Activated naive CD4-positive, alpha-beta T cell treated with anti-CD3 and anti-CD28 coated beads for 36 hours (primary cell): ENCODE measurements around the gene DGKG. TPM values are rescaled to one million over a fixed set of nuclear protein-coding genes. Genes with fewer than 3 reads are reported as not detected.

ENCODE experiments used
- CTCF ChIA-PET: fragments of 350-600 bp; sonication (Branson Sonifier 250); formaldehyde crosslinking; loops from one replicate; lab custom pipeline; 2021; ENCODE audit warnings: antibody characterized with exemption; lab: Charles Lee
- DNase-seq: peaks from one replicate; pipeline ENCODE4 v3.0.0-alpha.2; 2020
- H3K27ac Mint-ChIP-seq: one replicate; pipeline ENCODE4 v1.8.0; 2021; ENCODE audit warnings: mild to moderate bottlenecking, mixed read lengths
- H3K27me3 Mint-ChIP-seq: one replicate; pipeline ENCODE4 v1.8.0; 2021; ENCODE audit warnings: low read depth, mixed read lengths
- H3K36me3 Mint-ChIP-seq: one replicate; pipeline ENCODE4 v1.8.0; 2021; ENCODE audit warnings: low read depth, mixed read lengths
- H3K4me1 Mint-ChIP-seq: one replicate; pipeline ENCODE4 v1.8.0; 2021; ENCODE audit warnings: low read depth, mixed read lengths
- H3K4me3 Mint-ChIP-seq: one replicate; pipeline ENCODE4 v1.8.0; 2021; ENCODE audit warnings: mild to moderate bottlenecking, moderate library complexity, mixed read lengths
- H3K9me3 Mint-ChIP-seq: one replicate; pipeline ENCODE4 v1.8.0; 2021; ENCODE audit warnings: mixed read lengths
- intact Hi-C: fragments of 100-400 bp; cut with micrococcal nuclease; formaldehyde crosslinking; loops from one replicate; pipeline ENCODE4 v1.15.1; 2023
- total RNA-seq, 2 experiments: library from RNA; stranded (reverse); gene quantifications; one replicate each; pipeline ENCODE4 v1.2.3, GENCODE V29; 2021

Gene DGKG
- total RNA-seq, 2 experiments from 2014 or later = 0.25 to 0.98 TPM

- intact Hi-C loops = loop anchor here (1.0 to 5.0 kb wide), 9 partner anchors 133 to 581 kb away; partner anchors contain the start of gene ETV5
Measured at GRCh38 chr3:186241910-186242821, 119.9 kb downstream of the DGKG start.

GRCh38 chr3:186239321-186239720 lies 122.7 kb downstream of the DGKG start:
- intact Hi-C loops = no loop called here
- CTCF ChIA-PET = interaction anchor here (0.6 kb wide), 1 partner anchor 11 kb away, joined by 3 read pairs; no protein-coding TSS in a partner anchor
- H3K36me3 Mint-ChIP-seq = no peaks in the 10 kb centered on the region
- no peak overlapping the region for H3K4me3 Mint-ChIP-seq
- no peaks in the 10 kb centered on the region for H3K9me3 Mint-ChIP-seq
- DNase-seq = no peak
- H3K4me1 Mint-ChIP-seq = peaks cover 20% of the 10 kb centered on the region
- peaks cover 7% of the 10 kb centered on the region for H3K27me3 Mint-ChIP-seq
- H3K27ac Mint-ChIP-seq = no peak overlapping the region

More at GRCh38 chr3:186241910-186242821, 119.9 kb downstream of the DGKG start:
- Mint-ChIP-seq H3K4me1 (peaks cover 7% of the 10 kb centered on the region), H3K9me3 (no peaks in the 10 kb centered on the region), H3K27me3 (peaks cover 7% of the 10 kb centered on the region), H3K4me3 (peak overlapping the region; percentile 17), H3K27ac (no peak overlapping the region), H3K36me3 (no peaks in the 10 kb centered on the region)
- CTCF ChIA-PET = interaction anchor here (0.6 to 2.6 kb wide), 20 partner anchors 10 to 375 kb away, joined by 3 to 23 read pairs (median 4); no protein-coding TSS in a partner anchor
- DNase-seq = peak; percentile 87

- no peak overlapping the region for H3K4me3 Mint-ChIP-seq
- H3K9me3 Mint-ChIP-seq = no peaks in the 10 kb centered on the region
- no peaks in the 10 kb centered on the region for H3K36me3 Mint-ChIP-seq
- peaks cover 20% of the 10 kb centered on the region for H3K4me1 Mint-ChIP-seq
- no peak overlapping the region for H3K27ac Mint-ChIP-seq
- DNase-seq = no peak
- intact Hi-C loops = no loop called here
- no peaks in the 10 kb centered on the region for H3K27me3 Mint-ChIP-seq
- CTCF ChIA-PET = interaction anchor here (1.5 kb wide), 1 partner anchor 20 kb away, joined by 3 read pairs; no protein-coding TSS in a partner anchor
Measured at GRCh38 chr3:186237915-186238314, 124.1 kb downstream of the DGKG start.

- H3K27me3 Mint-ChIP-seq = no peaks in the 10 kb centered on the region
- no peaks in the 10 kb centered on the region for H3K9me3 Mint-ChIP-seq
- H3K36me3 Mint-ChIP-seq = no peaks in the 10 kb centered on the region
- peaks cover 13% of the 10 kb centered on the region for H3K4me1 Mint-ChIP-seq
- CTCF ChIA-PET = interaction anchor here (1.2 to 1.7 kb wide), 4 partner anchors 17 to 303 kb away, joined by 3 to 6 read pairs (median 4); no protein-coding TSS in a partner anchor
- H3K4me3 Mint-ChIP-seq = no peak overlapping the region
- no peak overlapping the region for H3K27ac Mint-ChIP-seq
- no peak for DNase-seq
- intact Hi-C loops = no loop called here
Measured at GRCh38 chr3:186236357-186237020, 125.5 kb downstream of the DGKG start.

DNA sequence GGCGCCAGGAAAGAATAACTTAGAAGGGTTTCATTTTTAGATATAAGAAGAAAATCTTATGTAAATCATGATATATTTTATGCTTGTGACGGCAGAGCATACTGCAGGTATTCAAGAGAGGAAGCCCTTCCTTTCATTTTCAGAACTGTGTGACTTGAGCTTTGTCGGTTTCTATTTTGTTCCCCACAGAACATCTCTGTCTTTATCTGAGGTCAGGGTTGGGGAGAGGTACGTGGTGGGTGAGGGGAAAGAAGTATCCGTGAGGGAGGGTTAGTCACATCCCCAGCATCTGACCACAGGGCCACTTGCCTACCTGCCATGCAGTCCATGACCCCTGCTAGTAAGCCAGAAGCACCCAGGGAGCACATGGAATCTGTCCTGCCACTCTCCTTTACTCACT lies 126.5 kb downstream of the DGKG start:
- no peaks in the 10 kb centered on the region for H3K27me3 Mint-ChIP-seq
- H3K4me3 Mint-ChIP-seq = no peak overlapping the region
- no peaks in the 10 kb centered on the region for H3K9me3 Mint-ChIP-seq
- no peak for DNase-seq
- peaks cover 13% of the 10 kb centered on the region for H3K4me1 Mint-ChIP-seq
- peak overlapping the region; percentile 65 for H3K27ac Mint-ChIP-seq
- CTCF ChIA-PET = interaction anchor here (1.0 to 1.7 kb wide), 3 partner anchors 16 to 254 kb away, joined by 3 to 6 read pairs (median 3); no protein-coding TSS in a partner anchor
- intact Hi-C loops = no loop called here
- H3K36me3 Mint-ChIP-seq = no peaks in the 10 kb centered on the region

- Mint-ChIP-seq H3K36me3 (peaks cover 2% of the 10 kb centered on the region), H3K4me3 (no peak overlapping the region), H3K27me3 (no peaks in the 10 kb centered on the region), H3K4me1 (peaks cover 13% of the 10 kb centered on the region), H3K9me3 (no peaks in the 10 kb centered on the region), H3K27ac (no peak overlapping the region)
- intact Hi-C loops = no loop called here
- CTCF ChIA-PET = no interaction called here
- no peak for DNase-seq
Measured at GRCh38 chr3:186234152-186234551, 127.9 kb downstream of the DGKG start.

DNA sequence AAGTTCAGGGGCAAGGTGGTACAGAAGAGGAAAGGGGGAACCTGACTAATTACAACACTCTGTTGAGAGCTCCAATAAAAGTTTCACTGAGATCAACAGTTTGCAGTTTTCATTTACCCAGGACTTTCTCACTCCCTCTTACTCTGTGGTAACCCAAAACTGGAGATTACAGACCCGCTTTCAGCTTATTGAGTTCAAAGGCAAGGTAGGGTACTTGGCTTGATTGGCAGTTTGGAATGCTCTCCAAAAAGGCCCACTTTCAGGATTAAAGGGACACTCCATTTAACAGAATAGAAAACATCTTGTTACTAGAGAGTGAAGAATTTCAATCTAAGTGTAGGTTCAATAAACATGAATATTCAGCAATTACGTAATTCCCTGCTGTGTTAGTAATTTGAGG lies 135.6 kb downstream of the DGKG start:
- Mint-ChIP-seq H3K4me1 (no peaks in the 10 kb centered on the region), H3K36me3 (peaks cover 2% of the 10 kb centered on the region)
- intact Hi-C loops = no loop called here

DNA sequence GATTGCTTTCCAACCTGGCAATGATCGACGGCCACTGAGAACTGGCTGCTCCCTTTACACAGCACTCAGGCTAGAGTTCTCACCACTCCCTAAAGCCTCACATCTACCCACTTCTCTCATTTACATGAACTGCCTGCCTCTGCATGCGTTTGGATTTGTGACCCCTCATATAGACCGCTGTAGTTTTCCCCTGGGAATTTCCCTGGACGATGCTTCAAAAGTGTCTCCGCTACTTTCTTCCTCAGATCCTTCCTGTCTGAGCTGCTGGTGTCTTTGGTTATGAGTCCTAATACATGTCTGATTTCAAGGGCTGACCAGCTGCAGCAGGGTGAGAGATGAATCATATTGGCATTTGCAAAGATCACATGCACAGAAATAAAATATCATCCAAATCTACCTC lies 136.4 kb downstream of the DGKG start:
- Mint-ChIP-seq H3K9me3 (no peaks in the 10 kb centered on the region), H3K4me3 (no peak overlapping the region), H3K4me1 (no peaks in the 10 kb centered on the region), H3K27ac (no peak overlapping the region), H3K36me3 (peaks cover 2% of the 10 kb centered on the region), H3K27me3 (peaks cover 20% of the 10 kb centered on the region)
- CTCF ChIA-PET = interaction anchor here (0.7 kb wide), 1 partner anchor 25 kb away, joined by 3 read pairs; no protein-coding TSS in a partner anchor
- no peak for DNase-seq
- intact Hi-C loops = no loop called here

More for the DNA sequence above, 135.6 kb downstream of the DGKG start:
- H3K27ac Mint-ChIP-seq = no peak overlapping the region
- no peaks in the 10 kb centered on the region for H3K9me3 Mint-ChIP-seq
- H3K27me3 Mint-ChIP-seq = peaks cover 20% of the 10 kb centered on the region
- CTCF ChIA-PET = no interaction called here
- H3K4me3 Mint-ChIP-seq = no peak overlapping the region
- no peak for DNase-seq

DNA sequence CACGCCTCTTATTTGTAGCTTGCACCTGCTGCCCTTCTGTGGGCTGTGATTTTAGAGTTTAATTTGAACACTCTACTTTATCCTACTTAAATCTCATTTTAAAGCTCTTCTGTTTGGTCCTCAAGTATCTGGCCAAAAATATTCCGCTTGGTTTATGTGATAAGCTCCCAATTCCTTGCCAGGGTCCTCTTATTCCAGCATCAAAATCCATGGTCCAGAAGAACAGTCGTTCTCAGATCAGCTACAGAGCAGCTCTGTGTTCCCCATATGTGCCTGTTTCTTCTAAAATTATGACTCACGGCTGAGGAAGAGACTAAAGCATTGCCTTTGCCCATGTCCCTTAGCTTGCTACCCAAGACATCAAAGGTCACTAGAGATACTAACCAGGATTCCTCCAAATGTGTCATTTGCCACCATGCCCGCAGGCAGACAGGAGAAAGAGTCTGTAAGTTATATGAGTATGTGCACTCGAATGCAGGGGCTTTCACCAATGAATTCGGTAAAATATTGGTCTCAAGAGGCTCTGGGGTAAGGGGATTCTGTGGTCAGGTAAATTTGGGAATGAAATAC lies 137.9 kb downstream of the DGKG start:
- CTCF ChIA-PET = interaction anchor here (0.5 to 0.8 kb wide), 2 partner anchors 17 to 21 kb away, joined by 3 read pairs; no protein-coding TSS in a partner anchor
- no peak overlapping the region for H3K27ac Mint-ChIP-seq
- H3K9me3 Mint-ChIP-seq = no peaks in the 10 kb centered on the region
- no peak for DNase-seq
- H3K4me1 Mint-ChIP-seq = no peaks in the 10 kb centered on the region
- H3K36me3 Mint-ChIP-seq = no peaks in the 10 kb centered on the region
- intact Hi-C loops = no loop called here
- peaks cover 20% of the 10 kb centered on the region for H3K27me3 Mint-ChIP-seq
- no peak overlapping the region for H3K4me3 Mint-ChIP-seq

- Mint-ChIP-seq H3K4me1 (peaks cover under 1% of the 10 kb centered on the region), H3K27me3 (peaks cover 20% of the 10 kb centered on the region), H3K9me3 (no peaks in the 10 kb centered on the region), H3K27ac (no peak overlapping the region), H3K4me3 (no peak overlapping the region), H3K36me3 (no peaks in the 10 kb centered on the region)
- CTCF ChIA-PET = interaction anchor here (0.5 kb wide), 1 partner anchor 22 kb away, joined by 3 read pairs; no protein-coding TSS in a partner anchor
- DNase-seq = no peak
- intact Hi-C loops = no loop called here
Measured at GRCh38 chr3:186223476-186223875, 138.6 kb downstream of the DGKG start.

DNA sequence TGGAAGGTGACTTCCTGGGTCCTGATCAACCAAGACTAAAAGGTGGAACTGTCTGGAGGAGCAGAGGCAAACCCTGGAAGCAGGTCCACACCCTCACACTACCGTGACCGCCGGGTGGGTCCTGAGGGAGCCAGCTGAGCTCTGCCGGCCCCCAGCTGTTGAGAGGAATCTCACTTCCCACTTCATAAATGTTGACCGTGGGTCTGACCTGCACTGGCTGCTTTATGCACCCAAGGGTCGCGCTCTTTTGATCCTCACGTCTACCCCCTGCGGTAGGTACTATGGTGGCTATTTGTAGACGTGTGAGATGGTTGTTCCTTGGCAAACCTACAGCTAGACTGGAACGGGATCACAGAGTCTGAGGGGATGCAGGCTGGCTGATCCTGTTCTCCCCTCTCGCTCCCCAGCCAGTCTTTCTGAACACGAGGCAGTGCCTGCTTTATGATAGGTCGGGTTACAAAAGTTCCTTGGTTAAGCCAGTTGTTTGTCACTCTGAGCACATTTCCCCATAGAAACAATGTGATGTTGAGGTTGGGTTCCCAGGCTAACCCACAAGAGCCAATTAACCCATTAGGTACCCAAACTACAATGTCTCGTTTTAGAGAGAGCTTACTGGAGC lies 140.2 kb downstream of the DGKG start:
- peaks cover 13% of the 10 kb centered on the region for H3K4me1 Mint-ChIP-seq
- intact Hi-C loops = no loop called here
- no peaks in the 10 kb centered on the region for H3K9me3 Mint-ChIP-seq
- no peak for DNase-seq
- H3K27me3 Mint-ChIP-seq = peaks cover 18% of the 10 kb centered on the region
- no peaks in the 10 kb centered on the region for H3K36me3 Mint-ChIP-seq
- CTCF ChIA-PET = interaction anchor here (2.1 kb wide), 1 partner anchor 278 kb away, joined by 5 read pairs; no protein-coding TSS in a partner anchor
- H3K4me3 Mint-ChIP-seq = no peak overlapping the region
- H3K27ac Mint-ChIP-seq = no peak overlapping the region
